Measurements from ENCODE around the gene PRR35.

The PRR35 gene

GRCh38 chr16:564690-565418 is 4.7 kb downstream of the PRR35 start:
- DNase-seq (ENCODE audit: low read depth) = no peak

GRCh38 chr16:565419-566330 is 5.5 kb downstream of the PRR35 start:
- no peak for DNase-seq (ENCODE audit: low read depth)

GRCh38 chr16:566475-567372 is 6.5 kb downstream of the PRR35 start, which contains the start of gene NHLRC4:
Gene NHLRC4 (plus strand): TSS chr16:567005. CDS start chr16:568048, 1,043 bp downstream.
- no peak for DNase-seq (ENCODE audit: low read depth)

GRCh38 chr16:567373-568256 is 7.4 kb downstream of the PRR35 start:
- DNase-seq (ENCODE audit: low read depth) = no peak

GRCh38 chr16:568401-569258 is 8.4 kb downstream of the PRR35 start:
- no peak for DNase-seq (ENCODE audit: low read depth)

- DNase-seq (ENCODE audit: low read depth) = peak; percentile 48
Observed at GRCh38 chr16:569445-570254, 9.5 kb downstream of the PRR35 start, which contains the start of gene PIGQ. Gene PIGQ (plus strand): TSS chr16:569968. CDS start chr16:574075, 4,107 bp downstream.

GRCh38 chr16:572865-573650 is 12.9 kb downstream of the PRR35 start:
- DNase-seq (ENCODE audit: low read depth) = no peak

GRCh38 chr16:574021-574760 is 14.0 kb downstream of the PRR35 start:
- no peak for DNase-seq (ENCODE audit: low read depth)

GRCh38 chr16:575354-576196 is 15.4 kb downstream of the PRR35 start:
- no peak for DNase-seq (ENCODE audit: low read depth)

GRCh38 chr16:576197-576822 is 16.1 kb downstream of the PRR35 start:
- no peak for DNase-seq (ENCODE audit: low read depth)

GRCh38 chr16:576823-577201 is 16.6 kb downstream of the PRR35 start:
- DNase-seq (ENCODE audit: low read depth) = no peak

GRCh38 chr16:577796-578195 is 17.6 kb downstream of the PRR35 start:
- no peak for DNase-seq (ENCODE audit: low read depth)

GRCh38 chr16:578232-578869 is 18.2 kb downstream of the PRR35 start:
- DNase-seq (ENCODE audit: low read depth) = no peak

- peak; percentile 45 for DNase-seq (ENCODE audit: low read depth)
Observed at GRCh38 chr16:578870-579405, 18.7 kb downstream of the PRR35 start.

Measured in stimulated activated CD8-positive, alpha-beta memory T cell treated with anti-CD3 and anti-CD28 coated beads, Interleukin-4, amount 100 ng/mL, for 24 hours (primary cell).